ENCODE measurements around the gene KCNH4.
A peak's percentile ranks its signal among the peaks of the same experiment; 100 is the strongest.
"Not testable (repeated sequence)": the region's sequence is repeated elsewhere in the genome, so short reads cannot be mapped to it uniquely, and the experiment has no call there.

KCNH4 gene

GRCh38 chr17:42193969-42194899 is 13.3 kb upstream of the KCNH4 start, which contains the start of gene GHDC:
GHDC (minus strand) TSS chr17:42194494; CDS start chr17:42193581, 913 bp downstream.
- peak; percentile 76 for DNase-seq

- no peak for DNase-seq
Measured at GRCh38 chr17:42193216-42193968, 12.4 kb upstream of the KCNH4 start.

- DNase-seq: no peak
Measured at GRCh38 chr17:42192189-42193126, 11.5 kb upstream of the KCNH4 start.

- DNase-seq: no peak
Measured at GRCh38 chr17:42191275-42191608, 10.3 kb upstream of the KCNH4 start.

GRCh38 chr17:42190491-42191274 is 9.7 kb upstream of the KCNH4 start:
- DNase-seq: no peak

GRCh38 chr17:42189651-42189965 is 8.7 kb upstream of the KCNH4 start:
- no peak for DNase-seq

- no peak for DNase-seq
Measured at GRCh38 chr17:42188749-42189650, 8.1 kb upstream of the KCNH4 start.

GRCh38 chr17:42187833-42188232 is 6.9 kb upstream of the KCNH4 start:
- DNase-seq: no peak

GRCh38 chr17:42186191-42186590 is 5.2 kb upstream of the KCNH4 start:
- DNase-seq: not testable (repeated sequence)

- no peak for DNase-seq
Measured at GRCh38 chr17:42185621-42185930, 4.6 kb upstream of the KCNH4 start.

- no peak for DNase-seq
Measured at GRCh38 chr17:42184713-42185620, 4.0 kb upstream of the KCNH4 start, which contains the start of gene HCRT. HCRT (minus strand) TSS chr17:42185452; CDS start chr17:42185365, 87 bp downstream.

- DNase-seq: peak; percentile 69
Measured at GRCh38 chr17:42183741-42184711, 3.1 kb upstream of the KCNH4 start.

GRCh38 chr17:42182927-42183734 is 2.2 kb upstream of the KCNH4 start:
- peak; percentile 27 for DNase-seq

- no peak for DNase-seq
Measured at GRCh38 chr17:42181851-42182207, 887 bp upstream of the KCNH4 start.

GRCh38 chr17:42180411-42180921 is 476 bp downstream of the KCNH4 start:
- DNase-seq: no peak

- peak; percentile 49 for DNase-seq
Measured at GRCh38 chr17:42179911-42180410, 981 bp downstream of the KCNH4 start.

- no peak for DNase-seq
Measured at GRCh38 chr17:42179335-42179734, 1.6 kb downstream of the KCNH4 start.

All from fibroblast of skin of scalp (primary cell).